ENCODE measurements around the gene RASSF5.
A peak's percentile ranks its signal among the peaks of the same experiment; 100 is the strongest.
"Not testable (repeated sequence)": the region's sequence is repeated elsewhere in the genome, so short reads cannot be mapped to it uniquely, and the experiment has no call there.

Gene RASSF5

DNA sequence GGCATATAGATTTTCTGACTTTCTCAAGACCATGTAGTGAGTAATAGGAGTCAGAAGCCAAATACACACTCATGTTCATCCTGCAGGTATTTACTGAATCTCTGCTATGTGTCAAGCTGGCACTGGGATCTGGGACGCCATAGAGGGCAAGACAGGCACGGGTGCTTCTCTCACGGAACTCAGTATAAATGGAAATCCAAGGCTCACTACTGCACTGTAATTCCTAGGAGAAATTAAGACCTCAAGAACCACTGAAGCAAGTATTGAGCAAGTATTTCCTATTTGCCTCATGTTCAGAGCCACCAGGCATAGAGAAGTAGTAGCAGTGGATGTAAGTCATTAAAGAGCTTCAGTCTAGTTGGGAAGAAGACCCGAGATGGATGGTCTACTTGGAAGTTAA, 66.0 kb downstream of the RASSF5 start:
- DNase-seq = no peak

DNA sequence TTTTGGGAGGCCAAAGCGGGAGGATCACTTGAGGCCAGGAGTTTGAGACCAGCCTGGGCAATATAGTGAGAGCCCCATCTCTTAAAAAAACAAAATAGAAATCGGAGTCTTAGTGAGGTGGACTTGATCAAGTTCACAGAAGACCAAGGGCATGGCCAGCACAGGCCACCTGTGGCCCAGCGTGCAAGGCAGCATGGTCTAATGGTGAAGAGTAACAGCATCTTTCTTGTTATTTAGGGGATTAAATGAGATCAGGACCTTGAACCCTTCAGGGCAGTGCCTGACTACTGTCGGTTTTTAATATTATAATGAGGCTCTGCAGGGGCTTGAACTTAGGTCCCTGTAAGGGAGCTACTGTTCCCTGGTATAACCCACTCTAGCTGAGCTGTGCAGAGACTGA, 66.4 kb downstream of the RASSF5 start:
- no peak for DNase-seq

DNA sequence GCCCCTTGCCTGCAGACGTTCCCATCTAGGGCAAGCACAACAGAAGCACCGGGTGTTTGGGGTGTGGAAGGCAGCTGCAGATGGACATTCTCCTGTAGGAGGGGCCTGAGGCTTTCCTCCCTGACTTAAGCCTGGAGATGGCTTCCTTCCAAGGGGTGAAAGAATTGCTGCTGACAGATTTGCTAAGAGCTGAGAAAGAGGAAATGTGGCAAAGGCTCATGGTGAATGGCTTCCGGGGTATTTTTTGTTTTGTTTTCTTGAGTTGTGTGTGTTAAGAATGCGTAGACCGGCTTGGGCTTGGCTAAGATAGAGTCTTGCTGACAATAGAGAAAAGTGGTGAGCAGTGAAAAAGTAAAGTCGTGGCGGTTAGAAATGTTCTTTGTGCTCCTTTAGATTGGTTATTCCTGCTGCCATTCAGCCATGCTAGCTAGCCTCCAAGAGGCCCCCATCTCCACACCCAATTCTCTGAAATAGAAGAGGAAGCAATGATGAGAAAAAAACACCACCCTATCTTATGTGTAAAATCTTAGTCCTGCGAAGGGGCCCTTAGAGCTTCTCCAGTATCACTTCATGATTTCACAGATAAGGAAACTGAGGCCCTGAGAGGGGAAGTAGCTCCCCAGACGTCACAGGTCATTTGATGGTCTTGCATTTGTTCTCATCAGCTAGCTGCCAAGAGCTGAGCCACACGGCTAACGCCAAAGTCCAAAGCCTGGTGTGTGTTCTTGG, 68.0 kb downstream of the RASSF5 start:
- no peak for DNase-seq

DNA sequence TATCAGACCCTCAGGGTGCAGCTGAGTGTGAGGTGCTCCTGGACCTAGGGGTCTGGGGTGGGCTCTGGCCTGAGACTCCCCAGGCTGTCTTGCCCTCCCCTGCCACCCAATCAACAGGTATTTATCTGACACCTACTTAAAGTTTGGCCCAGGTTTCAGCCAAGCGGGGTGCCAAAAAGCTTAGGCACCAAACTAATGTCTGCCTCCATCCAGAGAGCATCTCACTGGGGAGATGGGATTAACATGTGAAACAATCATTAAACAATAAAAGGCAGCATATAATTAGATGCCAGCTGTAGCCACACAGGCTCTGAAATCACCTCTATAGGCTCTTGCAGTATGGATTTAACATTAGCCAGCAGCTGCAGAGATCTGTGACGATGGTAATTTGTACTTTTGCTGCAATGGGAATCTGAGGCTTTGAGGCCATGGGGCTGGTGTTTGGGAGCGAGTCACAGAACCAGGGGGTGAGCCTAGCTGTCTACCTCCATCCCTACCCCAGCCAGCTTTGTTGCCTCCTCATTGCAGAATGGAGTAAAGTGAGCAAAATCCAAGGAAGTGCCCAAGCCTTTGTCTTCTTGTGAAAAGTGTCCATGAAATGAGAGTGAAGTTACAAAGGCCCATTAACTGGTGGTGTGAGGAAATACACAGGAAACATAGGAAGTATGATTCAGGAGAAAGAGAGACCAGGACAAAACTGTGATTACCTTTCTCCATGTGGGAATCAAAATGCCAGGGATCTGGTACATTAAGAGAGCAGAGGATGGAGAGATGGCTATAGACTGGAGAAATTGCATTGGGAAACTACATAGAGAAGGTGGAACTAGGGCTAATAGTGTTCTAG, 68.8 kb downstream of the RASSF5 start:
- DNase-seq = no peak

DNA sequence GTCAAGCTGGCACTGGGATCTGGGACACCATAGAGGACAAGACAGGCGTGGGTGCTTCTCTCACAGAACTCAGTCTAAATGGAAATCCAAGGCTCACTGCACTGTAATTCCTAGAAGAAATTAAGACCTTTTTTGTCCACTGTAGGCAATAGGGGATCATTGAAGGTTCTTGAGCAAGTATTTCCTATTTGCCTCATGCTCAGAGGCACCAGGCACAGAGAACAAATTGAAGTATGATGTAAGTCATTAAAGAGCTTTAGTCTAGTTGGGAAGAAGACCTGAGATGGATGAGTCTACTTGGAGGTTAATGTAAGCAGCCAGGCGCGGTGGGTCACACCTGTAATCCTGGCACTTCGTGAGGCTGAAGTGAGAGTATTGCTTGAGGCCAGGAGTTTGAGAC, 70.3 kb downstream of the RASSF5 start:
- no peak for DNase-seq

DNA sequence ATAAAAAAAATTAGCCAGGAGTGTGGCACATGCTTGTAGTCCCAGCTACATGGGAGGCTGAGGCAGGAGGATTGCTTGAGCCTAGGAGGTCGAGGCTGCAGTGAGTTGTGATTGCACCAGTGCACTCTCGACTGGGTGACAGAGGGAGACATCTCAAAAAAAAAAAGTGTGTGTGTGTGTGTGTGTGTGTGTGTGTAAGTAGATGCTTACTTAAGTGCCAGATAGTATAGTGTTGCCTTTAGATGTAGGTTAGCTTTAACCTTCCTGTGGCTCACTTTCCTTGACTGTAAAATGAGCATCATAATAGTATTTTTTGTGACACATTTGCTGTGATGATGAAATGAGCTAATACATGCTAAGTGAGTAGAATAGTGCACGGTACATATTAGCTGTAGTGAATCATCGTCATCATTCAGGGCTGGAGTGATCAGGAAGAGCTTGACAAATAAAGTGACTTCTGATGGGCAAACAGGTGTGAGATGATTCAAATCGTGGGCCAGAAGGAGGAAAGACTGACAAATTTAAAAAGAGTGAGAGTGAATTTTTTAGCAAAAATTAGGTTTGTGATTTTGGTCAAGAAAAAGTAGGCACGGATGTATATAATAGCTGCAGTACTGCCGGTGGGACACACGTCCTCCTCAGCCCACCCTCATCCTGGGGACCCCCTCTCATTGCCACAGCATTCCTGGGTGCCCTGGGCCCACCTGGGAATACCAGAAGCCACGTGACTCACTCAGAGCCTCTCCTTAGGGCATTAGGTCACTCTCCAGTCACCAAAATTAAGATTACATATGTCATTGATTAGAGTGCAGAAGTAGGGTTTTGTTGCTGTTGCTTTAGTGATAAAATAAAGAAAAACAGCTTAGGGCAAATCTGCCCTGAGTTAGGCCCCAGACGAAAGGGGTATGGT, 71.0 kb downstream of the RASSF5 start:
- no peak for DNase-seq

DNA sequence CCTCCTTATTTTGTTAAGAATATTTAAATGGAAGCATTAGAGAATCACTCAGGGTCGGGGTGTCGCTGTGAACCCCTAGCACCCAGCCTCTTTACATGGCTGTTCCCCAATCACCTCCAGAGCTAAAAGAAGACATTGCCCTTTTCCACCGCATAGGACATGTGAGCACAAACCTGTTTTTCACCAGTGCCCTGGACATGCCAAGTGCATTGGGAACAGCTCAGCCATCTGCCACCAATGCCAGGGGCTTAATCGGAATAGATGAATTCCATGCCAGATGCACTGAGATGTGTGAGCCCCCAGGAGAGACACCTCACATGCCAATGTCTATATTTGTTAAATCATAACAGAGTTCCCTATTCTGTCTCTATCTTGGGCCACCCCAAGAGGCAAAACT, 71.6 kb downstream of the RASSF5 start:
- no peak for DNase-seq

DNA sequence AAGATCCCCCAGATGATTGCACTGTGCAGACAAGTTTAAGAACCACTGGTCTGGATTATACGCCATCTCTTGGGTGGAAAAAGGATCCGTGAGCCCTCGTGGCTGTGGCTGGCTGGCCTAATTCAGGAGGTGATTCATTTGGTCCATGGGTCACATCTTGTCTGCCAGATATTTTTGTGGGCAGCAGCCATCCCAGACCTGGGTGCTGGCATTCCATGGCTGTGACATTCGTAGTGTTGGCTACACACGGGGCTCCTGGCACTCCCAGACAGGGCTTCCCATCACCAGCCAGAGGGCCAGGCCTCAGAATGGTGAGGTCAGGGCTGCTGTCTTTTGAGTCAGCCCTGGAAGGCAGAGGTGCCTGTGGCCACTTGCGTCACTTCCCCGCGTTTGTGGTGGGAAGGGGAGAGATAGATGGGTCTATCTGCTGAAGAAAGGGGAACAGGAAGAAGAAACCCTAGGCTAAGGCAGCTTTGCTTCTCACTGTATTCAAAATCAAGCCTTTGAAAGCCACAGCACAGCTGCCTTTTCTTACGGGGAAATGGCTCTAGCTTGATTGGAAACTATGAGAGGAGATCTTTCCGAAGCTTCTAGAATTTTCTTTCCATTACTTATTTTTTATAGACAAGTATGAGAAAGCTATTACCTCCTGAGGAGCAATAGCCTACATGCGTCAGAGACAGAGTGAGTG, 72.6 kb downstream of the RASSF5 start:
- DNase-seq = no peak

DNA sequence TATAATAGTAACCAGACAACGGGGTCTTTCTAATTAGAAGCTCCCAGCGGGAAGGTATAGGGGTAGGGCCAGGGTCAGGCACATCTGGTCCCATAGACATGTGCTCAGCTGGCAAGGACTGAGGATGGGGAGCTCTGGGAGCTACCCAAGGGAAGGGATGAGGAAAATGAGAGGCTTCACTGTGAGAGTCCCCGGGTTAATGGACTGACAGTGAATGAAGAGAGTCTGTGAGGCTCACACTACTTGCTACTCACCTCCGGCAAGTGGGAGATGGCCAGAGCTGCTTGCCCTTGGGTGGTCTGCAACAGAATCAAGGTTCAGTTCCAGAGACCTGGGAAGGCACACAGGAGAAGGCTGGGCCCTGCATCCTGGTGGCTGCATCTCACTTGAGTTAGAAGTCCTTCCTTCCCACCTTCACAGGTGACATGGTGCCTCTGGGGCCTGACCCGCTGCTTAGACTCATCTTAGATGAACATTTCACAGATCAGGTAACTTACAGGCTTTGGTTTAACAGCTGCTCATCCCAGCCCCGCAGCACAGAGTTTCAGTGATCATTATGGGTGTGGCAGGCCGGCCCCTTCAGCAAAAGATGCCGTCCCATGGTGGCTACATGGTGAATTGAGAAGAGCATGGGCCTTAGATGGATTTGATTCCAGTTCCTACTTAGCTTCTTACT, 73.2 kb downstream of the RASSF5 start:
- no peak for DNase-seq

DNA sequence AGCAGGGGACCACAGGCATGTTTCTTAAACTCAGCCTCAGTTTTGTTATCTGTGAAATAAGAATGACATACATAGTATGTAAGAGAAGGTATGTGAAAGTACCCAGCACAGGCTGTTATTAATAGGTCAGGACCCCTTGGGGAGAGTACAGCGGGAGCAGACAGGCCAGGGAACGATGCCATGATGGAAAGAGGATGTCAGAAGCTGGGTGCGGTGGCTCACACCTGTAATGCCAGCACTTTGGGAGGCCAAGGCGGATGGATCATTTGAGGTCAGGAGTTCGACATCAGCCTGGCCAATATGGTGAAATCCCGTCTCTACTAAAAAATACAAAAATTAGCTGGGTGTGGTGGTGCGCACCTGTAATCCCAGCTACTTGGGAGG, 73.8 kb downstream of the RASSF5 start:
- not testable (repeated sequence) for DNase-seq

DNA sequence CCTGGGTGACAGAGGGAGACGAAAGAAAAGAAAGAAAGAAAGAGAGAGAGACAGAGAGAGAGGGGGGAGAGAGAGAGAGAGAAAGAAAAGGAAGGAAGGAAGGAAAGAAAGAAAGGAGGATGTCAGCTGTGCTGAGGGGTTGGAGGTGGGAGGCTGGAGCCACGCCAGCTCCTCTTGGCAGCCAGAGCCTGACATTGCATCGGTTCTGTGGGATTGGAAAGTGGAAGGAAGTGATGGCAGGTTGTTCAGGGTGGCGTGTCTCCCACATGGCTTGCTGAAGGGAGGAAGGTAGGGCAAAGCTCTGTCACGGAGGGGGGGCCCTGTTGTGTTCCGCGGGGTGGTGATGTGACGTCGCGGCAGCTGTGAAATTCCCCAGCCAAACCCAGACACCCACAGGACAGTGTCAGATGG, 74.2 kb downstream of the RASSF5 start:
- no peak for DNase-seq

DNA sequence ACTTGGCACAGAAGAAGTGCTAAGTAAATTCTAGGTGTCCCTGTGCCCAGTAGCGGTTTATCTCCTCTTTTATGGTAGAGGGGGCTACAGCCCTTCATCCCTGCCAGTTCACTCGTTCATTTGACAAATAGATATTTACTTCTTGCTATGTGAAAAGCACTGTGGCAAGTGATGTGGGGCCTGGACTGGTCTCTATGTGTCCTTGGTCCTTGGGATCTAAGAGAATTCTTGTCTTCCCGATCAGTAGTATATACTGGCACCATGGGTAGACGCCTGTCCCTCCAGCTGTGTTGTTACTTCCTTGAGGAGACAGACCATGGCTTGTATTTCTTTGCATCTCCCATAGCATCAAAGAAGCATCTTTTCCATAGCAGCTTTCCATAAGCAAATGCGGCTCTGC, 75.2 kb downstream of the RASSF5 start:
- no peak for DNase-seq

DNA sequence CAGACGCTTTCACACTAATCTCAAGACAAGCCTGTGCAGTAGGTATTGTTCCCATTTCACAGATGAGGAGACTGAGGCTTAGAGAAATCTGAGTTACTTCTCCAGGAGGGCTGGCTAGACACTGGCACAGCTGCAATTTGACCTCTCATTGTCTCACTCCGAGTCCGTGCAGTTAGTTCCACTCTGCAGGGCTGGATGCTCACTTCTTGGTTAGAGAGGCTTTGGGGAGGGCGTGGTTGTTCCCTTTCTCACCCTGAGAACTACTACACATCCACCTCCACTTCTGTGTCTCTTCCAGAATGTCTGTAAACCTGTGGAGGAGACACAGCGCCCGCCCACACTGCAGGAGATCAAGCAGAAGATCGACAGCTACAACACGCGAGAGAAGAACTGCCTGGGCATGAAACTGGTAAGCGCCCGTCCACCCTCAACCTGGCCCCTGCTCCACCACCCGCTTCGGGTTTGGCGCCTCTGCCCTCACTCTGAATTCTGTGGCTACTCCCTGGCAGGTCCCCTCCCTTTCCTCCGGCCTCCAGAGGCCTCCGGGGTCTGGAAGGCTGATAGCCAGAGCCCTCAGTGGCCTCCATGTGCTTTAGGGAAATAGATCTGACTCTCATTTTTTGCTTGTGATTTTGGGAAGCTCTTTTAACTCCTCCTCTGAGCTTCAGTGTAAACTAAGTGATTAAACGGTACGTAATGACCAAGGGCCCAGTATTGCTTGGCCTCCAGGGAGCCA, 75.8 kb downstream of the RASSF5 start:
- no peak for DNase-seq

DNA sequence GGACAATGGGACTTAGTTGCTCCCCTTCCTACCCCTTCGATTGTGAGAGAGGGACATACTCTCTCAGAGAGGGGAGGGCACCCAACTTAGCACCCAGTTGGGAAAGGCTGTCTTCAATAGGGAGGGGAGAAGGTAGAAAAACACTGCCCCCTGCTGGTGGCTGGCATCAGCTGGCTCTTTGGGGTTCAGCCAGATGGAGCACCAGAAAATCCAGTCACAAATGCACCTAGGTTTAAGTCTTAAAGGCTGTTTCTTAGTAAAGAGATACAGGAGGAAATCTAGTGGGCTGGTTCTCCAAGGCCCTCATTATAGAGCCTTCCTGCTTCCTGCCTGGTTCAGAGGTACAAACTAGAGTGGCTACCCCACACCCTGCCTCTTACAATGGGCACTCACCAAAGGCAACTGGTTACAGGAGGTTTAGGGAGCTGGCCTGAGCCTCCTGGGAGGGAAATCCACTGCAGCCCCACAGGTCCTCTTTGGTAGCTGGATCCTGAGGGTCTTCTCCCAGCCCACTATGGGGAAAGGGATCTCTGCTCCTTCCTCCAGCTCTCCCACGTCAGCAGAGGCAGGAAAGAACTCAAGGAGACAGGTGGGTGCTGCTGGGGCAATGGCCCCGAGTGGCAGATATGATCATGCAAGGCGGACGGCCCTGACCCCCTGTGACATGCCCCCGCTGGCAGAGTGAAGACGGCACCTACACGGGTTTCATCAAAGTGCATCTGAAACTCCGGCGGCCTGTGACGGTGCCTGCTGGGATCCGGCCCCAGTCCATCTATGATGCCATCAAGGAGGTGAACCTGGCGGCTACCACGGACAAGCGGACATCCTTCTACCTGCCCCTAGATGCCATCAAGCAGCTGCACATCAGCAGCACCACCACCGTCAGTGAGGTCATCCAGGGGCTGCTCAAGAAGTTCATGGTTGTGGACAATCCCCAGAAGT, 76.6 kb downstream of the RASSF5 start:
- DNase-seq = peak; percentile 71

DNA sequence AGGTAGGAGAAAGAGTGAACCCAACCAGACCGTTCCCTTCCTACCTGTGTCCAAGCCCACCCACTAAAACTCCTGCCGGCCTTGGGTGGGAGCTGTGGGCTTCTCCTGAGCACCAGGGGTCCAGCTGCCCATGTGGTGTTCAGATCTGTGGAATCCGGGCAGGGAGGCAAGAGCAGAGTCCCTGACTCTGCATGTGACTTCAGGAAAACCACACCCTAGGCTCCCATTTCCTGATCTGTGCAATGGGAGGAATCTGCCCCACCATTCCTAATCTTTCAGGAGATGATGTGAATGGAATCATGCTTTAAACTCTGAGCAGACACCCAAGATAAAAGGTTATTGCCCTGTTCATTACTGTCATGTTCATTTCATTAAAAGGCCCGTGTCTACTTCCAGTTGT, 77.4 kb downstream of the RASSF5 start:
- DNase-seq = no peak

DNA sequence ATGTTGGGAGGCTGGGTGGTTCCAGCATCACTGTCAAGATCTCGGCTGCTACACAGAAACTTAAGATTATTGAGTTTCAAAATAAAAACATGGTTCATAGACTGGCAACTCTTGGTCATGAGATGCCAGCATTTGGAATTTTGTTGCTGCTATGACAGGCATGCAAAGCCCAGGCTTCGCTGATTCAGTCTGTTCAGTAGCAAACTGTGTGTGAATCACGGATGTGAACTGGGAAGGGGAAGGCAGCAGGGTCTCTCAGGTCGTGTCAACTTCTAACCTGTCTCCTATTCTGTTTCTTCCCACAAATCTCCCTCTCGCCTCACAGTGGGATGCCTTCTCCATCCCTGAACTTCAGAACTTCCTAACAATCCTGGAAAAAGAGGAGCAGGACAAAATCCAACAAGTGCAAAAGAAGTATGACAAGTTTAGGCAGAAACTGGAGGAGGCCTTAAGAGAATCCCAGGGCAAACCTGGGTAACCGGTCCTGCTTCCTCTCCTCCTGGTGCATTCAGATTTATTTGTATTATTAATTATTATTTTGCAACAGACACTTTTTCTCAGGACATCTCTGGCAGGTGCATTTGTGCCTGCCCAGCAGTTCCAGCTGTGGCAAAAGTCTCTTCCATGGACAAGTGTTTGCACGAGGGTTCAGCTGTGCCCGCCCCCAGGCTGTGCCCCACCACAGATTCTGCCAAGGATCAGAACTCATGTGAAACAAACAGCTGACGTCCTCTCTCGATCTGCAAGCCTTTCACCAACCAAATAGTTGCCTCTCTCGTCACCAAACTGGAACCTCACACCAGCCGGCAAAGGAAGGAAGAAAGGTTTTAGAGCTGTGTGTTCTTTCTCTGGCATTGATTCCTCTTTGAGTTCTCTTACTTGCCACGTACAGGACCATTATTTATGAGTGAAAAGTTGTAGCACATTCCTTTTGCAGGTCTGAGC, 79.4 kb downstream of the RASSF5 start:
- DNase-seq = no peak

DNA sequence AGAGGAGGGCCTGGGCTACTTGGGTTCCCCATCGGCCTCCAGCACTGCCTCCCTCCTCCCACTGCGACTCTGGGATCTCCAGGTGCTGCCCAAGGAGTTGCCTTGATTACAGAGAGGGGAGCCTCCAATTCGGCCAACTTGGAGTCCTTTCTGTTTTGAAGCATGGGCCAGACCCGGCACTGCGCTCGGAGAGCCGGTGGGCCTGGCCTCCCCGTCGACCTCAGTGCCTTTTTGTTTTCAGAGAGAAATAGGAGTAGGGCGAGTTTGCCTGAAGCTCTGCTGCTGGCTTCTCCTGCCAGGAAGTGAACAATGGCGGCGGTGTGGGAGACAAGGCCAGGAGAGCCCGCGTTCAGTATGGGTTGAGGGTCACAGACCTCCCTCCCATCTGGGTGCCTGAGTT, 80.6 kb downstream of the RASSF5 start:
- no peak for DNase-seq

DNA sequence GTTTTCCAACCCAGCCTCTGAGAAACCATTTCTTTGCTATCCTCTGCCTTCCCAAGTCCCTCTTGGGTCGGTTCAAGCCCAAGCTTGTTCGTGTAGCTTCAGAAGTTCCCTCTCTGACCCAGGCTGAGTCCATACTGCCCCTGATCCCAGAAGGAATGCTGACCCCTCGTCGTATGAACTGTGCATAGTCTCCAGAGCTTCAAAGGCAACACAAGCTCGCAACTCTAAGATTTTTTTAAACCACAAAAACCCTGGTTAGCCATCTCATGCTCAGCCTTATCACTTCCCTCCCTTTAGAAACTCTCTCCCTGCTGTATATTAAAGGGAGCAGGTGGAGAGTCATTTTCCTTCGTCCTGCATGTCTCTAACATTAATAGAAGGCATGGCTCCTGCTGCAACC, 81.2 kb downstream of the RASSF5 start:
- no peak for DNase-seq

DNA sequence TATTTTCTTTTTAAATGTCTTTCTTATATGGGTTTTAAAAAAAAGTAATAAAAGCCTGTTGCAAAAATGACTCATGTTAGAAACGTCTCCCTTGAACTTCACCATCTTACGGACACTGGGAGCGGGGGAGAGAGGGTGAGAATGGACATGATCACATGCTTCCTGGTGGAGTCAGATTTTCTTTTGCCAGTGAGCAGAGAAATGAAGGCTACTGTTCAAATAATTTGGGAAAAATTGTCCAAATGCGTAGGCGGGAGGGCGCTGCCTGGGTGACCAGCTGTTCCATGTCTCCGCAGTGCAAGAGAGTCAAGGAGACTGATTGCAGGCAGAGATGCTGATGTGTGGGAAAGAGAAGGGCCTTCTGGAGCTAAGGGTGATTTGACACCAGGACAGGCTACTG, 81.9 kb downstream of the RASSF5 start:
- DNase-seq = peak; percentile 46

All from right kidney (tissue), 1 donor.